B cell (primary cell): Measurements from ENCODE around the gene HNRNPU.

ENCODE experiments used
- CTCF ChIP-seq: fragments of 200-600 bp; IDR thresholded peaks from one replicate; pipeline ENCODE4 v1.8.0; 2022; ENCODE audit warnings: antibody characterized with exemption, mild to moderate bottlenecking
- EZH2 ChIP-seq: IDR thresholded peaks from 2 replicates; pipeline ENCODE4 v1.6.1; 2012; ENCODE audit warnings: borderline replicate concordance, low read depth, mild to moderate bottlenecking, moderate library complexity, low read length; ENCODE audit not compliant: insufficient read depth, poor library complexity, severe bottlenecking

GRCh38 chr1:244846653-244847052, 17.7 kb downstream of the HNRNPU start:
- TF ChIP-seq CTCF (no peak), EZH2 (no peak)
